ENCODE measurements around the gene CEP350. TPM values are rescaled to one million over a fixed set of nuclear protein-coding genes. Genes with fewer than 3 reads are reported as not detected.

Gene CEP350
- polyA plus RNA-seq, 1 of the 3 experiments (the other 2 are of a cell fraction): 2.9 TPM

GRCh38 chr1:179995576-179995975, 41.0 kb downstream of the CEP350 start:
- no peak overlapping the region for H3K9ac ChIP-seq
- DNase-seq: no peak
- no peak overlapping the region for H3K27ac ChIP-seq (ENCODE audit: low read depth in 2 of 2, low read length in 1 of 2)
- 100% methylated on average over 1 of the region's 1 CpG for WGBS (ENCODE audit: low lambda C conversion rate)
- CTCF ChIA-PET: no interaction called here
- H3K27me3 ChIP-seq (ENCODE audit: insufficient read depth): no peaks in the 10 kb centered on the region
- H3K4me2 ChIP-seq: no peak overlapping the region
- no peaks in the 10 kb centered on the region for H4K20me1 ChIP-seq (ENCODE audit: insufficient read depth)
- 0 out of 2 replicates have a peak, but pooled peaks cover 5% of the 10 kb centered on the region for H3K9me2 ChIP-seq
- TF ChIP-seq ZBTB33 (IDR thresholded peaks at IDR 0.05; ENCODE audit: borderline replicate concordance, low read depth): no peak
- no peak for TF ChIP-seq TEAD4 (IDR thresholded peaks at IDR 0.05; ENCODE audit: borderline replicate concordance, insufficient read depth)
- TF ChIP-seq RXRA (IDR thresholded peaks at IDR 0.05; ENCODE audit: borderline replicate concordance, low read depth): no peak
- TF ChIP-seq REST (IDR thresholded peaks at IDR 0.05; ENCODE audit: low read depth, low read length): no peak
- no peak for TF ChIP-seq RCOR1 (IDR thresholded peaks at IDR 0.05; ENCODE audit: low read length)
- no peak for TF ChIP-seq MEF2A (IDR thresholded peaks at IDR 0.05; ENCODE audit: borderline replicate concordance, low read depth)
- TF ChIP-seq TCF12 (IDR thresholded peaks at IDR 0.05): no peak
- TF ChIP-seq EP300 (IDR thresholded peaks at IDR 0.05; ENCODE audit: borderline replicate concordance in 1 of 2, low read depth in 1 of 2, low read length in 1 of 2): no peak
- TF ChIP-seq SIN3A (IDR thresholded peaks at IDR 0.05; ENCODE audit: borderline replicate concordance, low read depth, low read length): no peak
- no peak for TF ChIP-seq NRF1 (IDR thresholded peaks at IDR 0.05; ENCODE audit: low read depth, low read length)
- no peak for TF ChIP-seq RAD21 (IDR thresholded peaks at IDR 0.05; ENCODE audit: low read length)
- no peak for TF ChIP-seq SMC3 (IDR thresholded peaks at IDR 0.05; ENCODE audit: low read depth, low read length)
- TF ChIP-seq POLR2AphosphoS5 (IDR thresholded peaks at IDR 0.05; ENCODE audit: low read depth, low read length): no peak
- peaks cover 8% of the 10 kb centered on the region; the same call in 1 of the 2 replicates for H3K79me2 ChIP-seq (ENCODE audit: insufficient read depth)
- H3K9me3 ChIP-seq: no peaks in the 10 kb centered on the region
- POLR2A ChIA-PET: no interaction called here
- no peaks in the 10 kb centered on the region for H3F3A ChIP-seq (replicated peaks; ENCODE audit: insufficient read depth)
- no peak overlapping the region for H3K4me3 ChIP-seq (ENCODE audit: low read depth in 2 of 2, low read length in 1 of 2)
- H3K36me3 ChIP-seq (replicated peaks in 1 of 2; ENCODE audit: control insufficient read depth in 1 of 2, insufficient read depth in 2 of 2, low read length in 1 of 2): peaks cover 40 to 46% of the 10 kb centered on the region in 2 experiments
- H2AFZ ChIP-seq (ENCODE audit: low read depth): no peak overlapping the region
- H3K4me1 ChIP-seq (ENCODE audit: control insufficient read depth in 1 of 2, insufficient read depth in 2 of 2, low read depth in 1 of 2, low read length in 1 of 2): no peaks in the 10 kb centered on the region

Data from SK-N-SH (cell line).